ENCODE results near the gene MELTF. TPM values are rescaled to one million over a fixed set of nuclear protein-coding genes. Genes with fewer than 3 reads are reported as not detected.

MELTF gene
- polyA plus RNA-seq, 4 donors, result 6.5 to 480 (median 8.4) TPM

- FAIRE-seq (no peak), DNase-seq (peak; percentile 51 to 89)
- peaks cover 0 to 17% (median 0%) of the 10 kb centered on the region in 3 donors for H3K27me3 ChIP-seq (ENCODE audit: control insufficient read depth in 3 of 3, insufficient read depth in 3 of 3, low read length in 3 of 3)
- peak within 1 kb of the TSS; percentile 71 to 84 (median 82) for H3K4me3 ChIP-seq (ENCODE audit: low read depth in 1 of 3, low read length in 3 of 3)
- H3K27ac ChIP-seq (ENCODE audit: low read depth in 1 of 3, low read length in 2 of 3), result peak within 1 kb of the TSS; percentile 39 to 76 (median 45)
- H3K4me1 ChIP-seq (ENCODE audit: control insufficient read depth in 3 of 3, insufficient read depth in 2 of 3, low read depth in 1 of 3, low read length in 2 of 3), result peaks cover 0 to 24% (median 0%) of the 10 kb centered on the region in 3 donors
- H3K9me3 ChIP-seq (ENCODE audit: control insufficient read depth in 2 of 2, insufficient read depth in 1 of 2, low read depth in 1 of 2, low read length in 1 of 2), result peaks cover 0 to 55% of the 10 kb centered on the region in 2 donors
- H3K36me3 ChIP-seq (ENCODE audit: control insufficient read depth in 3 of 3, insufficient read depth in 2 of 3, low read depth in 1 of 3, low read length in 3 of 3), result peaks cover 0 to 38% (median 0%) of the 10 kb centered on the region in 3 donors
- 2 to 6% (median 3%) methylated on average over 45 to 98 of the region's 98 CpGs for WGBS, 3 donors
Measured at GRCh38 chr3:196968233-196969133, 61.1 kb downstream of the MELTF start, which contains the start of gene PIGZ. Gene PIGZ, minus strand, starts transcription at chr3:196968833. Its CDS starts 16,802 bp downstream, at chr3:196952031.

DNA sequence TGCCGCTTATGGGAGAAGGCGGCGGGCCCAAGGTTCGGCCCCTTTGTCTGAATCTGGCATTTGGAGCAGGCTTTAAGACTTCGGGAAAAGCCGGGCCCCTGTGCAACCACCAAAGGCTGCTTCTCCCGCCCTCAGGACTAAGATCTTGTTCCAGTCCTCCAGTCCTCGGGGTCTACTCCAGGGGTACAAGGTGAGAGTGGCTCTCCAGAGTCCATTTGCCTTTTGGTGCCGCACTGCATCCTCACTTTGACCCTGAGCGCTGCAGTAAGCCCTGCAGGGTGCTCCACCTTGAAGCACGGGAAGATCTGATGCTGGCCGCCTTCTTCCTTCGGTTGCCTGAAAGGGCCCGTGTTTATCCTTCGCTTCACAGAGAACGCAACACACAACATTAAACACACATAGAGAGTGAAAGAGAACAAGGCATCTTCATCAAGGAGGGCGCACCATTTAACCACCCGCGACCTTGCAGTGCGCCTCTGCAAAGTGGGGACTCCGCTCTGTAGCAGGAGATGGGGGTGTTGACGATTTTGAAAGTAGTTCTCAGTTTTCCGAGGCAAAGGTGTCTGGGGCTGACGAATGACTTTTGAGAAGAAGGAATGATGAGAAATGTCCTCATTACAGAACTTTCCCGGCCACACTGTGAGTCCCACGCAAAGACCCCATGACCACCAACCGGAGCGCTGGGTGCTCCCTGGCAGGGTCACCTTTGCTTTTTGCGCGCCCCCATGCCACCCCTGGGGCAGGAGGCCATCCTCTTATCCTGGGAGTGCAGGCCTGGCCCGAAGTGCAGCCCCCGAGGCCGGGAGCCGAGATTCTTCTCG is 62.0 kb downstream of the MELTF start:
- peaks cover 0 to 30% (median 0%) of the 10 kb centered on the region in 3 donors for H3K4me1 ChIP-seq (ENCODE audit: control insufficient read depth in 3 of 3, insufficient read depth in 2 of 3, low read depth in 1 of 3, low read length in 2 of 3)
- H3K9me3 ChIP-seq (ENCODE audit: control insufficient read depth in 2 of 2, insufficient read depth in 1 of 2, low read depth in 1 of 2, low read length in 1 of 2), result peaks cover 0 to 61% of the 10 kb centered on the region in 2 donors
- WGBS, 3 donors, result 67 to 84% (median 82%) methylated on average over 35 of the region's 35 CpGs
- peaks cover 0 to 39% (median 0%) of the 10 kb centered on the region in 3 donors for H3K36me3 ChIP-seq (ENCODE audit: control insufficient read depth in 3 of 3, insufficient read depth in 2 of 3, low read depth in 1 of 3, low read length in 3 of 3)
- H3K4me3 ChIP-seq (ENCODE audit: low read depth in 1 of 3, low read length in 3 of 3), result peak overlapping the region; percentile 71 to 84 (median 82)
- H3K27me3 ChIP-seq (ENCODE audit: control insufficient read depth in 3 of 3, insufficient read depth in 3 of 3, low read length in 3 of 3), result peaks cover 0 to 17% (median 0%) of the 10 kb centered on the region in 3 donors
- no peak overlapping the region for H3K27ac ChIP-seq (ENCODE audit: low read depth in 1 of 3, low read length in 2 of 3)
- DNase-seq (no peak), FAIRE-seq (no peak)

DNA sequence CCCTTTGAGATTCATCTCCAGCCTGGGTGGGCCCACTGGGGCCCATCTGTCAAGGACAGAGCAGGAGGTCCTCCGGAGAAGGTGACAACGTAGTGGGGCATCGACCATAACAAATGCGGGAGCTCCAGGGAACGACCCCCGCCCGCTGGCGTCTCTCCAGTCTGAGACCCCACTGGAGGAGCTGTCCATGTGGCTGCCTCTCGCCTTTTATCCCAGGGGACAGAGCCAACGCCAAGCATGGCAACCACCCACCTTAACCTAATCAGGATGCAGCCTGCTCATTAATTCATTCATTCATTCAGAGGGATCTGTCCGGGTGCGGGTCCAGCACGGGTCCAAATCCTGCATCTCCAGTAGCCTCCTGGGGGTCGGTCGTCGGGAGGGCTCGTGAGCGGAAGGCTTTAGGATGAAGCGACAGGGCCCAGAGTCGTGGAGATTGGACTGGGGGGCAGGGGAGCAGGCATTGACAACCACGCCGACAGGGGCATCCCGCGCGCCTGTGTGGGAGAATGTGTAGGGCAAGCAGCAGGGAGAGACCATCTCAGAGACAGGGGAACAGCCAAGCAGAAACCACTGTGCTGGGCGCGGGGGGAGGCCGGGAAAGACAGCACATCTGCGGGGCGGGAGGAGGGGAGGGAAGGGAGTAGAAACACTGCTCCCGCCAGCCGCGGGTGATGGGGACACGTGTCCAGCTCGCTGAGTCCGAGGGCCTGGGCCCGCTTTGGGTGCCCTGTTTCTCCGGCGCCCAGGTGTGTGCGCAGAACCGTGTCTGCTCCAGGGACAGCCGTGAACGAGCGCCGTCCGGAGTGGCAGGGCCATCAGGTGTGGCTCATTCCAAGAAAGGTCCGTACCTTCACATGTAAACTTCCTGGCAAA is 62.9 kb downstream of the MELTF start:
- WGBS, 3 donors, result 72 to 91% (median 90%) methylated on average over 42 to 47 of the region's 47 CpGs
- H3K4me1 ChIP-seq (ENCODE audit: control insufficient read depth in 3 of 3, insufficient read depth in 2 of 3, low read depth in 1 of 3, low read length in 2 of 3), result peaks cover 0 to 37% (median 0%) of the 10 kb centered on the region in 3 donors
- peaks cover 0 to 39% (median 0%) of the 10 kb centered on the region in 3 donors for H3K36me3 ChIP-seq (ENCODE audit: control insufficient read depth in 3 of 3, insufficient read depth in 2 of 3, low read depth in 1 of 3, low read length in 3 of 3)
- H3K27me3 ChIP-seq (ENCODE audit: control insufficient read depth in 3 of 3, insufficient read depth in 3 of 3, low read length in 3 of 3), result peaks cover 0 to 17% (median 0%) of the 10 kb centered on the region in 3 donors
- no peak for DNase-seq
- no peak overlapping the region for H3K27ac ChIP-seq (ENCODE audit: low read depth in 1 of 3, low read length in 2 of 3)
- H3K9me3 ChIP-seq (ENCODE audit: control insufficient read depth in 2 of 2, insufficient read depth in 1 of 2, low read depth in 1 of 2, low read length in 1 of 2), result peaks cover 0 to 59% of the 10 kb centered on the region in 2 donors
- FAIRE-seq, result no peak
- H3K4me3 ChIP-seq (ENCODE audit: low read depth in 1 of 3, low read length in 3 of 3), result no peak overlapping the region

GRCh38 chr3:196965804-196966173 is 63.8 kb downstream of the MELTF start:
- H3K27me3 ChIP-seq (ENCODE audit: control insufficient read depth in 3 of 3, insufficient read depth in 3 of 3, low read length in 3 of 3), result peaks cover 0 to 17% (median 0%) of the 10 kb centered on the region in 3 donors
- DNase-seq, result no peak
- peaks cover 0 to 44% (median 0%) of the 10 kb centered on the region in 3 donors for H3K4me1 ChIP-seq (ENCODE audit: control insufficient read depth in 3 of 3, insufficient read depth in 2 of 3, low read depth in 1 of 3, low read length in 2 of 3)
- WGBS, 3 donors, result 95 to 98% (median 97%) methylated on average over 10 of the region's 10 CpGs
- FAIRE-seq, result no peak
- H3K36me3 ChIP-seq (ENCODE audit: control insufficient read depth in 3 of 3, insufficient read depth in 2 of 3, low read depth in 1 of 3, low read length in 3 of 3), result peaks cover 0 to 39% (median 0%) of the 10 kb centered on the region in 3 donors
- H3K27ac ChIP-seq (ENCODE audit: low read depth in 1 of 3, low read length in 2 of 3), result no peak overlapping the region
- no peak overlapping the region for H3K4me3 ChIP-seq (ENCODE audit: low read depth in 1 of 3, low read length in 3 of 3)
- peaks cover 0 to 57% of the 10 kb centered on the region in 2 donors for H3K9me3 ChIP-seq (ENCODE audit: control insufficient read depth in 2 of 2, insufficient read depth in 1 of 2, low read depth in 1 of 2, low read length in 1 of 2)

DNA sequence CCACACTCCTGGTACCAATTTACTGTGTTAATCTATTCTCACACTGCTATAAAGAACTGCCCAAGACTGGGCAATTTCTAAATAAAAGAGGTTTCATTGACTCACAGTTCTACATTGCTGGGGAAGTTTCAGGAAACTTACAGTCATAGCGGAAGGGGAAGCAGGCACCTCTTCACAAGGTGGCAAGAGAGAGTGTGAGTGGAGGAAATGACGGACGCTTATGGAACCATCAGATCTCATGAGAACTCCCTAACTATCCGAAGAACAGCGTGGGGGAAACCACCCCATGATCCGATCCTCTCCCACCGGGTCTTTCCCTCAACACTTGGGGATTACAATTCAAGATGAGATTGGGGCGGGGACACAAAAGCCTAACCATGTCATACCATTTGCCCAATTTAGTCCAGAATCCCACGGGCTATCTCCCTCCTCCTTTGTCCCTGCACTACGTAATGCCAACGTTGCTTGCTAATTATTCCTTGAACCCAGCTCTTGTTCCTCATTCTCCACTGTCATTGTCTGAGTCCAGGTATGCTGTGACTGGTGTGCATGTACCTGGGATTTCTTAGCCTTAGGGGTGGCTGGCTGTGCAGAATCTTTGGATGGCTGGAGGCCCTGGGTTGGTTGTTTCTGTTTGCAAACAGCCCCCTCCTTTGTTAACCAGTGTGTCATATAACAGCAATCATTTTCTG is 64.4 kb downstream of the MELTF start:
- peaks cover 0 to 39% (median 0%) of the 10 kb centered on the region in 3 donors for H3K4me1 ChIP-seq (ENCODE audit: control insufficient read depth in 3 of 3, insufficient read depth in 2 of 3, low read depth in 1 of 3, low read length in 2 of 3)
- no peak for FAIRE-seq
- peaks cover 0 to 59% of the 10 kb centered on the region in 2 donors for H3K9me3 ChIP-seq (ENCODE audit: control insufficient read depth in 2 of 2, insufficient read depth in 1 of 2, low read depth in 1 of 2, low read length in 1 of 2)
- WGBS, 3 donors, result 90 to 95% (median 92%) methylated on average over 11 of the region's 11 CpGs
- no peak for DNase-seq
- H3K36me3 ChIP-seq (ENCODE audit: control insufficient read depth in 3 of 3, insufficient read depth in 2 of 3, low read depth in 1 of 3, low read length in 3 of 3), result peaks cover 0 to 39% (median 0%) of the 10 kb centered on the region in 3 donors
- peaks cover 0 to 17% (median 0%) of the 10 kb centered on the region in 3 donors for H3K27me3 ChIP-seq (ENCODE audit: control insufficient read depth in 3 of 3, insufficient read depth in 3 of 3, low read length in 3 of 3)
- H3K4me3 ChIP-seq (ENCODE audit: low read depth in 1 of 3, low read length in 3 of 3), result no peak overlapping the region
- no peak overlapping the region for H3K27ac ChIP-seq (ENCODE audit: low read depth in 1 of 3, low read length in 2 of 3)

DNA sequence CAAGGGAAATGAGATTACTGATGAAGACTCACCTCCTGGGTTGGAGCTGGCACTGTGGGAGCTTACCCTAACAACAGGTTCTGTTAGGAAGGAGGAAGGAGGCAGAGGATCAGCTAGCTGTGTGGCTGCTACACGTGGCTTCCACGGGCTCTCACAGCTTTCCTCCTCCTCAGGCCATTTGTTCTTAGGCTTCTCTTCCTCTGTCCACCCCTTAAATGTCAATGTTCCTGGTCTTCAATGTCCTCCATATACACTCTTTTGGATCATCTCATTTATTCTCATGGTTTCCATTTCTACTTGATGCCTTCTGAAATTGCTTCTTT is 66.0 kb downstream of the MELTF start:
- no peak for FAIRE-seq
- 78 to 94% (median 82%) methylated on average over 2 of the region's 2 CpGs for WGBS, 3 donors

GRCh38 chr3:196962930-196963630 is 66.5 kb downstream of the MELTF start:
- peak overlapping the region in 1 of 3 donors; percentile 90 for H3K27ac ChIP-seq (ENCODE audit: low read depth in 1 of 3, low read length in 2 of 3)
- FAIRE-seq, result no peak
- DNase-seq, result peak in 1 of 2 donors; percentile 44
- H3K27me3 ChIP-seq (ENCODE audit: control insufficient read depth in 3 of 3, insufficient read depth in 3 of 3, low read length in 3 of 3), result peaks cover 0 to 16% (median 0%) of the 10 kb centered on the region in 3 donors
- H3K36me3 ChIP-seq (ENCODE audit: control insufficient read depth in 3 of 3, insufficient read depth in 2 of 3, low read depth in 1 of 3, low read length in 3 of 3), result peaks cover 0 to 39% (median 0%) of the 10 kb centered on the region in 3 donors
- H3K9me3 ChIP-seq (ENCODE audit: control insufficient read depth in 2 of 2, insufficient read depth in 1 of 2, low read depth in 1 of 2, low read length in 1 of 2), result peaks cover 0 to 59% of the 10 kb centered on the region in 2 donors
- H3K4me1 ChIP-seq (ENCODE audit: control insufficient read depth in 3 of 3, insufficient read depth in 2 of 3, low read depth in 1 of 3, low read length in 2 of 3), result peaks cover 0 to 32% (median 0%) of the 10 kb centered on the region in 3 donors
- no peak overlapping the region for H3K4me3 ChIP-seq (ENCODE audit: low read depth in 1 of 3, low read length in 3 of 3)
- WGBS, 3 donors, result 80 to 88% (median 87%) methylated on average over 10 of the region's 10 CpGs

More for the DNA sequence above, 66.0 kb downstream of the MELTF start:
- H3K36me3 ChIP-seq (ENCODE audit: control insufficient read depth in 3 of 3, insufficient read depth in 2 of 3, low read depth in 1 of 3, low read length in 3 of 3), result peaks cover 0 to 39% (median 0%) of the 10 kb centered on the region in 3 donors
- peak overlapping the region in 1 of 3 donors; percentile 90 for H3K27ac ChIP-seq (ENCODE audit: low read depth in 1 of 3, low read length in 2 of 3)
- peaks cover 0 to 36% (median 0%) of the 10 kb centered on the region in 3 donors for H3K4me1 ChIP-seq (ENCODE audit: control insufficient read depth in 3 of 3, insufficient read depth in 2 of 3, low read depth in 1 of 3, low read length in 2 of 3)
- DNase-seq, result no peak
- peaks cover 0 to 59% of the 10 kb centered on the region in 2 donors for H3K9me3 ChIP-seq (ENCODE audit: control insufficient read depth in 2 of 2, insufficient read depth in 1 of 2, low read depth in 1 of 2, low read length in 1 of 2)
- no peak overlapping the region for H3K4me3 ChIP-seq (ENCODE audit: low read depth in 1 of 3, low read length in 3 of 3)
- peaks cover 0 to 17% (median 0%) of the 10 kb centered on the region in 3 donors for H3K27me3 ChIP-seq (ENCODE audit: control insufficient read depth in 3 of 3, insufficient read depth in 3 of 3, low read length in 3 of 3)

Measured in small intestine (tissue), 7 donors.